ENCODE data around the gene TDRD12.
"Not testable (repeated sequence)": the region's sequence is repeated elsewhere in the genome, so short reads cannot be mapped to it uniquely, and the experiment has no call there.

Gene TDRD12

DNA sequence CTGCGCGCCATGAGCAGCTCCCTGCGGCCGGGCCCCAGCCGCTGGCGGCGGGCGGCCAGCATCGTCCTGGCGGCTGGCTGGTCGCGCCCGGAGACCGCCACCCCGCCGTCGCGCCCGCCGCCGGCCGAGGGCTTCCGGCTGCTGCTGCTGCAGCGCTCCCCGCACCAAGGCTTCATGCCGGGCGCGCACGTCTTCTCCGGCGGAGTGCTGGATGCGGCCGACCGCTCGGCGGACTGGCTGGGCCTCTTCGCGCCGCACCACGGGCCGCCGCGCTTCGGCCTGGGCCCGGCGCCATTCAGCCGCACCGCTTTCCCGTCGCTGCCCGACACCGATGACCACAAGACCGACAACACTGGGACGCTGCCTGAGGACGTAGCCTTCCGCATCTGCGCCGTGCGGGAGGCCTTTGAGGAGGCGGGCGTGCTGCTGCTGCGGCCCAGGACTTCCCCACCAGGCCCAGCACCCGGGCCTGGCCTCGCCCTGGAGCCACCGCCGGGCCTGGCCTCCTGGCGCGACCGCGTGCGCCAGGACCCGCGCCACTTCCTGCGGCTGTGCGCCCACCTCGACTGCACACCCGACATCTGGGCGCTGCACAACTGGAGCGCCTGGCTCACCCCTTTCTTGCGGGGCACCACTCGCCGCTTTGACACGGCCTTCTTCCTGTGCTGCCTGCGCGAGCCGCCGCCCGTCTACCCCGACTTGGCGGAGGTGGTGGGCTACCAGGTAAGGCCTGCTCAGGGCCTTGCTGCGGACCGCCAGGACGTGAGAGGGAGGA lies 27.4 kb upstream of the TDRD12 start:
- TF ChIP-seq, protein P1, sequence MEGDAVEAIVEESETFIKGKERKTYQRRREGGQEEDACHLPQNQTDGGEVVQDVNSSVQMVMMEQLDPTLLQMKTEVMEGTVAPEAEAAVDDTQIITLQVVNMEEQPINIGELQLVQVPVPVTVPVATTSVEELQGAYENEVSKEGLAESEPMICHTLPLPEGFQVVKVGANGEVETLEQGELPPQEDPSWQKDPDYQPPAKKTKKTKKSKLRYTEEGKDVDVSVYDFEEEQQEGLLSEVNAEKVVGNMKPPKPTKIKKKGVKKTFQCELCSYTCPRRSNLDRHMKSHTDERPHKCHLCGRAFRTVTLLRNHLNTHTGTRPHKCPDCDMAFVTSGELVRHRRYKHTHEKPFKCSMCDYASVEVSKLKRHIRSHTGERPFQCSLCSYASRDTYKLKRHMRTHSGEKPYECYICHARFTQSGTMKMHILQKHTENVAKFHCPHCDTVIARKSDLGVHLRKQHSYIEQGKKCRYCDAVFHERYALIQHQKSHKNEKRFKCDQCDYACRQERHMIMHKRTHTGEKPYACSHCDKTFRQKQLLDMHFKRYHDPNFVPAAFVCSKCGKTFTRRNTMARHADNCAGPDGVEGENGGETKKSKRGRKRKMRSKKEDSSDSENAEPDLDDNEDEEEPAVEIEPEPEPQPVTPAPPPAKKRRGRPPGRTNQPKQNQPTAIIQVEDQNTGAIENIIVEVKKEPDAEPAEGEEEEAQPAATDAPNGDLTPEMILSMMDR (IDR thresholded peaks at IDR 0.05; ENCODE audit: unreplicated experiment in 3 of 3) = no peak
- Mint-ChIP-seq H3K36me3 (ENCODE audit: low read depth) (peaks cover 38% of the 10 kb centered on the region), H3K4me1 (peaks cover 36% of the 10 kb centered on the region), H3K27me3 (ENCODE audit: low read depth) (peaks cover 4% of the 10 kb centered on the region), H3K4me3 (peak overlapping the region; percentile 90 to 93 (median 92)), H3K27ac (peak overlapping the region in 2 of 3 experiments; percentile 90 to 91), H3K9me3 (peaks cover 21% of the 10 kb centered on the region)

GRCh38 chr19:32692727-32693061 lies 26.9 kb upstream of the TDRD12 start:
- peaks cover 44% of the 10 kb centered on the region for H3K36me3 Mint-ChIP-seq (ENCODE audit: low read depth)
- peaks cover 36% of the 10 kb centered on the region for H3K4me1 Mint-ChIP-seq
- peaks cover 4% of the 10 kb centered on the region for H3K27me3 Mint-ChIP-seq (ENCODE audit: low read depth)
- H3K9me3 Mint-ChIP-seq = peaks cover 26% of the 10 kb centered on the region
- H3K27ac Mint-ChIP-seq = peak overlapping the region; percentile 90 to 93 (median 91)
- H3K4me3 Mint-ChIP-seq = peak overlapping the region; percentile 90 to 93 (median 92)
- TF ChIP-seq, protein P1 (IDR thresholded peaks at IDR 0.05; ENCODE audit: unreplicated experiment in 3 of 3) = no peak

DNA sequence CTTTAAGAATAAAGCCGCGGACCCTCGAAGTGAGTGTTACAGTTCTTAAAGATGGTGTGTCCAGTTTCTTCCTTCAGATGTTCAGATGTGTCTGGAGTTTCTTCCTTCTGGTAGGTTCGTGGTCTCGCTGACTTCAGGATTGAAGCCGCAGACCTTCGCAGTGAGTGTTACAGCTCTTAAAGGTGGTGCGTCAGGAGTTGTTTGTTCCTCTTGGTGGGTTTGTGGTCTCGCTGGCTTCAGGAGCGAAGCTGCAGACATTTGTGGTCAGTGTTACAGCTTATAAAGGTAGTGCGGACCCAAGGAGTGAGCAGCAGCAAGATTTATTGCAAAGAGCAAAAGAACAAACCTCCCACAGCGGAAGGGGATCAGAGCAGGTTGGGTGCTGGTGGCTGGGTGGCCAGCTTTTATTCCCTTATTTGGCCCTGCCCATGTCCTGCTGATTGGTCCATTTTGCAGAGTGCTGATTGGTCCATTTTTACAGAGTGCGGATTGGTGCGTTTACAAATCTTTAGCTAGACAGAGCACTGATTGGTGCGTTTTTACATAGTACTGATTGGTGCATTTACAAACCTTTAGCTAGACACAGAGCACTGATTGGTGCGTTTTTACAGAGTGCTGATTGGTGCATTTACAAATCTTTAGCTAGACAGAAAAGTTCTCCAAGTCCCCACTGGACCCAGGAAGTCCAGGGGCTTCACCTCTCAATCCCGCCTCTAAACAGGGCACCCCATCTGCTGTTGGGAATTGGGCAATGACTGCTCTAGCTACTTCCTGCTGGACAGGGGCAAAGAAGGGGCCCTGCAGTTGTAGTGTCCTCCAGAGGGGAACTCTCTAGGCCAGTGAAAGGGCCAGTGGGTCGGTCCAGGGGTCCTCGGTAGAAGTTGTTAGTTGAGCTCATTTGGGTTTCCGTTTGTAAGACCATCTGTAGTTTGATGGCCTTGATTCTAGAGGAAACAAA lies 26.1 kb upstream of the TDRD12 start:
- peak overlapping the region; percentile 90 to 93 (median 92) for H3K4me3 Mint-ChIP-seq
- peaks cover 51% of the 10 kb centered on the region for H3K36me3 Mint-ChIP-seq (ENCODE audit: low read depth)
- H3K9me3 Mint-ChIP-seq = peaks cover 30% of the 10 kb centered on the region
- not testable (repeated sequence) for H3K27me3 Mint-ChIP-seq (ENCODE audit: low read depth)
- peaks cover 36% of the 10 kb centered on the region for H3K4me1 Mint-ChIP-seq
- peak overlapping the region; percentile 90 to 93 (median 91) for H3K27ac Mint-ChIP-seq

DNA sequence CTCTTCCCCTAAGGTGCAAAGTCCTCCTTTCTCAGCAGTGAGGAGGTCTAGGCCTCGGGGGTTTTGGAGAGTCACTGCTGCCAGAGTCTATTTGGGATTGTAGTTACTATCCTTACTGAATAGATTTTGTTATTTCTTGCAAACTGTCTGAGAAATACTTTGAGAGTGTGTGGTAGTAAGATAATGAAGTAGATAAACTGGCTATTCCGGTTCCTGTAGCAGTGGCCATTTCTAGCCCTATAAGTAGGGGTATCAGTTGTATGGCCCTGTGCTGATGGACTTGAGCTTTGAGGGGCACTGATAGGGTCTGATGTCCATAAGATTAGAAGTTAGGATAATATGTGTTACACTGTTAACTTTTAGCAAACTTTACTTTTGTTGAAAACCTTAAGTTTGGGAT lies 25.3 kb upstream of the TDRD12 start:
- Mint-ChIP-seq H3K36me3 (ENCODE audit: low read depth) (peaks cover 60% of the 10 kb centered on the region), H3K27ac (peak overlapping the region; percentile 12 to 59 (median 19)), H3K4me1 (peaks cover 36% of the 10 kb centered on the region), H3K9me3 (peaks cover 36% of the 10 kb centered on the region), H3K4me3 (peak overlapping the region; percentile 90 to 93 (median 92))
- not testable (repeated sequence) for H3K27me3 Mint-ChIP-seq (ENCODE audit: low read depth)

- Mint-ChIP-seq H3K36me3 (ENCODE audit: low read depth) (peaks cover 65% of the 10 kb centered on the region), H3K27ac (peak overlapping the region in 2 of 3 experiments; percentile 19 to 59)
Observed at GRCh38 chr19:32694851-32695250, 24.7 kb upstream of the TDRD12 start.

GRCh38 chr19:32695506-32695905 lies 24.1 kb upstream of the TDRD12 start:
- H3K36me3 Mint-ChIP-seq (ENCODE audit: low read depth) = peaks cover 72% of the 10 kb centered on the region
- H3K4me1 Mint-ChIP-seq = peaks cover 36% of the 10 kb centered on the region
- not testable (repeated sequence) for H3K27me3 Mint-ChIP-seq (ENCODE audit: low read depth)
- peak overlapping the region; percentile 36 to 58 (median 52) for H3K4me3 Mint-ChIP-seq
- peaks cover 40% of the 10 kb centered on the region for H3K9me3 Mint-ChIP-seq
- peak overlapping the region in 1 of 3 experiments; percentile 46 for H3K27ac Mint-ChIP-seq

More at GRCh38 chr19:32694851-32695250, 24.7 kb upstream of the TDRD12 start:
- H3K9me3 Mint-ChIP-seq = peaks cover 39% of the 10 kb centered on the region
- not testable (repeated sequence) for H3K27me3 Mint-ChIP-seq (ENCODE audit: low read depth)
- peak overlapping the region; percentile 90 to 93 (median 92) for H3K4me3 Mint-ChIP-seq
- H3K4me1 Mint-ChIP-seq = peaks cover 36% of the 10 kb centered on the region

DNA sequence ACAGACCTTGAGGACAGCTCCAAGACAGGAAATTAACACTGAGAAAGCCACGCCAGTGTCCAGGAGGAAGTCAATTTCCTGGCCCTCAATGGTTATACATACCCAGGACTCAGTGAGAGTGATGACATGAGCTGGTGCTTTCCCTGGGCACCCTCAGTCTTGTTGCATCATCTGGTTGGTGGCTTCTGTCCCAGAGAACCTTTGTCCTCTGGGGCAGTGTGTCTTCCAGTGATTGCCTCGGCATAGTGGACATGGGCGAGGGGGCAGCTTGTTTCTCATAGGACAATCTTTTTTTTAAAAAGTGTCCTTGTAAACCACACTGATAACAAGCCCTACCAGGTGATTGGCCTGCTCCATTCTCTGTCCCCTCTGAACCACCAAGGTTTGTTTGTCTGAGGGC lies 22.8 kb upstream of the TDRD12 start:
- peaks cover 27% of the 10 kb centered on the region for H3K4me1 Mint-ChIP-seq
- not testable (repeated sequence) for H3K4me3 Mint-ChIP-seq; H3K27me3 Mint-ChIP-seq (ENCODE audit: low read depth); H3K27ac Mint-ChIP-seq
- peaks cover 46% of the 10 kb centered on the region for H3K9me3 Mint-ChIP-seq
- H3K36me3 Mint-ChIP-seq (ENCODE audit: low read depth) = peaks cover 82% of the 10 kb centered on the region

GRCh38 chr19:32700129-32700528 lies 19.4 kb upstream of the TDRD12 start:
- H3K4me3 Mint-ChIP-seq; H3K27ac Mint-ChIP-seq; H3K27me3 Mint-ChIP-seq (ENCODE audit: low read depth); H3K4me1 Mint-ChIP-seq: not testable (repeated sequence)
- peaks cover 60% of the 10 kb centered on the region for H3K9me3 Mint-ChIP-seq
- peaks cover 93% of the 10 kb centered on the region for H3K36me3 Mint-ChIP-seq (ENCODE audit: low read depth)

Measured in nephron (organoid).